A549 (cell line): ENCODE measurements around the gene PDGFD. TPM values are rescaled to one million over a fixed set of nuclear protein-coding genes. Genes with fewer than 3 reads are reported as not detected.

Source experiments
- ATAC-seq, 2 experiments: fragments of 200-7000 bp in 1 of 2; fragments of >200 bp in 1 of 2; cut with Nextera tagmentation in 1 of 2; cut with Tn5 transposase in 1 of 2; 3 replicates each; pipeline versions ENCODE4 v1.8.0 to v1.9.1; 2018 to 2020; ENCODE audit warnings: mild to moderate bottlenecking in 1 of 2, moderate library complexity in 1 of 2
- CTCF ChIA-PET: fragments of 300-600 bp; sonication (Branson Sonifier 250); formaldehyde crosslinking; extraction: SDS; loops from one replicate; lab custom pipeline; 2021; ENCODE audit warnings: antibody characterized with exemption, inconsistent platforms; lab: Yijun Ruan, JAX
- POLR2A ChIA-PET: fragments of 350-600 bp; formaldehyde crosslinking; extraction: SDS; loops from one replicate; lab custom pipeline; 2021; ENCODE audit warnings: antibody characterized with exemption, inconsistent platforms; lab: Yijun Ruan, JAX
- DNase-seq, 2 experiments: peaks; one replicate each; pipeline versions ENCODE4 v3.0.0 to v3.0.0-alpha.2; 2011 to 2016; ENCODE audit warnings: low read depth in 1 of 2, low spot score in 1 of 2
- FAIRE-seq: peaks from 2 replicates; lab custom pipeline; 2011; peaks lifted over from hg19 to GRCh38; lab: Jason Lieb, UNC
- H3K27ac ChIP-seq, 2 experiments: fragments of >200 bp; sonication (Bioruptor Twin); formaldehyde crosslinking; 3 replicates each; pipeline ENCODE4 v1.5.1; 2016 to 2017
- H3K4me1 ChIP-seq: fragments of >200 bp; sonication (Bioruptor Twin); formaldehyde crosslinking; 3 replicates; pipeline ENCODE4 v1.6.1; 2016
- H3K4me2 ChIP-seq: fragments of >200 bp; sonication (Bioruptor Twin); formaldehyde crosslinking; 3 replicates; pipeline ENCODE4 v1.6.1; 2016
- H3K4me3 ChIP-seq: fragments of >200 bp; sonication (Bioruptor Twin); formaldehyde crosslinking; 3 replicates; pipeline ENCODE4 v1.5.1; 2016
- H3K9me3 ChIP-seq: fragments of >200 bp; sonication (Bioruptor Twin); formaldehyde crosslinking; 3 replicates; pipeline ENCODE4 v1.6.1; 2016
- BHLHE40 ChIP-seq: IDR thresholded peaks from 2 replicates; pipeline ENCODE4 v1.6.1; 2012; ENCODE audit warnings: low read depth, low read length, inconsistent platforms
- CBX2 ChIP-seq: fragments of 200-600 bp; sonication (generic); IDR thresholded peaks from 2 replicates; pipeline ENCODE4 v1.6.1; 2016; ENCODE audit warnings: low read depth, mild to moderate bottlenecking, borderline replicate concordance
- CBX8 ChIP-seq: fragments of 200-600 bp; sonication (generic); IDR thresholded peaks from 2 replicates; pipeline ENCODE4 v1.6.1; 2016
- CEBPB ChIP-seq, 2 experiments: fragments of >200 bp in 1 of 2; sonication (Bioruptor Twin) in 1 of 2; formaldehyde crosslinking in 1 of 2; IDR thresholded peaks; 2 replicates each; pipeline ENCODE4 v1.6.1; 2012 to 2016
- CHD4 ChIP-seq: fragments of 200-600 bp; sonication (generic); IDR thresholded peaks from 2 replicates; pipeline ENCODE4 v1.6.1; 2016; ENCODE audit warnings: antibody characterized with exemption, mild to moderate bottlenecking, borderline replicate concordance
- EP300 ChIP-seq, 2 experiments: fragments of >200 bp; sonication (Bioruptor Twin); formaldehyde crosslinking; IDR thresholded peaks; 2 replicates in 1 of 2; 3 replicates in 1 of 2; pipeline ENCODE4 v1.6.1; 2016 to 2017
- ESRRA ChIP-seq: fragments of 150-350 bp; IDR thresholded peaks from 2 replicates; pipeline ENCODE4 v1.6.1; 2014; ENCODE audit warnings: mild to moderate bottlenecking, low read length, borderline replicate concordance
- FOXS1 ChIP-seq: fragments of 250-450 bp; sonication (Bioruptor Pico); IDR thresholded peaks from 2 replicates; pipeline ENCODE4 v1.5.0; 2020; ENCODE audit warnings: mild to moderate bottlenecking, moderate library complexity
- HEYL ChIP-seq: fragments of 250-450 bp; sonication (Bioruptor Pico); IDR thresholded peaks from 2 replicates; pipeline ENCODE4 v1.8.0; 2021; ENCODE audit warnings: mild to moderate bottlenecking, moderate library complexity
- HOXA7 ChIP-seq: fragments of 250-450 bp; sonication (Bioruptor Pico); IDR thresholded peaks from 2 replicates; pipeline ENCODE4 v1.5.0; 2020; ENCODE audit warnings: mild to moderate bottlenecking, moderate library complexity
- JUN ChIP-seq, 2 experiments: fragments of >200 bp; sonication (Bioruptor Twin); formaldehyde crosslinking; IDR thresholded peaks; 2 replicates in 1 of 2; 3 replicates in 1 of 2; pipeline ENCODE4 v1.6.1; 2016 to 2017
- MAFK ChIP-seq: fragments of 450-650 bp; IDR thresholded peaks from 2 replicates; pipeline ENCODE4 v1.6.1; 2014; ENCODE audit not compliant: partially characterized antibody
- POLR2AphosphoS2 ChIP-seq: conservative IDR thresholded peaks from 2 replicates; pipeline ENCODE4 v1.6.1; 2012; ENCODE audit warnings: low read length, improper control_type of control experiment, inconsistent platforms
- RAD21 ChIP-seq, 2 experiments: fragments of >200 bp in 1 of 2; sonication (Bioruptor Twin) in 1 of 2; formaldehyde crosslinking in 1 of 2; IDR thresholded peaks in 1 of 2; conservative IDR thresholded peaks in 1 of 2; 2 replicates in 1 of 2; 3 replicates in 1 of 2; pipeline ENCODE4 v1.6.1; 2012 to 2018; ENCODE audit warnings: inconsistent platforms in 1 of 2
- RARB ChIP-seq: fragments of 250-450 bp; sonication (Bioruptor Pico); IDR thresholded peaks from 2 replicates; pipeline ENCODE4 v1.8.0; 2021; ENCODE audit warnings: mild to moderate bottlenecking, moderate library complexity
- RCOR1 ChIP-seq: fragments of 150-350 bp; IDR thresholded peaks from 2 replicates; pipeline ENCODE4 v1.6.1; 2014; ENCODE audit warnings: antibody characterized with exemption, low read length, low read depth
- RNF2 ChIP-seq: fragments of 200-600 bp; sonication (generic); IDR thresholded peaks from 2 replicates; pipeline ENCODE4 v1.6.1; 2016; ENCODE audit warnings: low read depth, mild to moderate bottlenecking, antibody characterized with exemption, moderate library complexity, borderline replicate concordance
- SMC3 ChIP-seq: fragments of >200 bp; sonication (Bioruptor Twin); formaldehyde crosslinking; IDR thresholded peaks from 3 replicates; pipeline ENCODE4 v1.6.1; 2018; ENCODE audit warnings: inconsistent platforms
- TFCP2L1 ChIP-seq: fragments of 250-450 bp; sonication (Bioruptor Pico); IDR thresholded peaks from 2 replicates; pipeline ENCODE4 v1.5.0; 2021; ENCODE audit warnings: mild to moderate bottlenecking
- TP53 ChIP-seq: fragments of 250-450 bp; sonication (Bioruptor Pico); IDR thresholded peaks from 2 replicates; pipeline ENCODE4 v1.5.0; 2021; ENCODE audit warnings: mild to moderate bottlenecking, moderate library complexity
- ZFP36 ChIP-seq: fragments of 450-650 bp; IDR thresholded peaks from 2 replicates; pipeline ENCODE4 v1.6.1; 2014; ENCODE audit warnings: borderline replicate concordance; ENCODE audit not compliant: partially characterized antibody
- WGBS: methylation state at CpG from one replicate; pipeline ENCODE4 v1.1.6; 2017; ENCODE audit errors: missing lambda C conversion rate; 5-methylcytosine and 5-hydroxymethylcytosine counted together
- polyA plus RNA-seq, 4 experiments: library from polyadenylated mRNA; depleted of rRNA in 3 of 4; stranded (reverse); fragments of >200 nt; fragmentation: RNase III in 1 of 4; extraction: RNeasy Plus Mini Kit Qiagen cat#74134 plus additional on column Dnase treatment in 1 of 4; gene quantifications; 2 replicates in 3 of 4; 3 replicates in 1 of 4; pipeline ENCODE4 v1.2.3, GENCODE V29; 2011 to 2017
- TF ChIP-seq, protein P1 (sequence below): IDR thresholded peaks from 2 replicates; pipeline ENCODE4 v1.6.1; 2012
- TF ChIP-seq, protein P2 (sequence below): IDR thresholded peaks from 2 replicates; pipeline ENCODE4 v1.6.1; 2012
- TF ChIP-seq, protein P3 (sequence below): fragments of 450-650 bp; IDR thresholded peaks from 2 replicates; pipeline ENCODE4 v1.6.1; 2014; ENCODE audit warnings: antibody characterized with exemption
- TF ChIP-seq, protein P4 (sequence below): fragments of 250-450 bp; sonication (Bioruptor Pico); IDR thresholded peaks from 2 replicates; pipeline ENCODE4 v1.5.0; 2020; ENCODE audit warnings: low read depth, mild to moderate bottlenecking, moderate library complexity
- TF ChIP-seq, protein P5 (sequence below): IDR thresholded peaks from 2 replicates; pipeline ENCODE4 v1.6.1; 2012; ENCODE audit warnings: low read depth, borderline replicate concordance
- TF ChIP-seq, protein P6 (sequence below): fragments of >200 bp; sonication (Bioruptor Twin); formaldehyde crosslinking; IDR thresholded peaks from 3 replicates; pipeline ENCODE4 v1.6.1; 2016
- TF ChIP-seq, protein P7 (sequence below): fragments of 150-350 bp; IDR thresholded peaks from 2 replicates; pipeline ENCODE4 v1.6.1; 2014; ENCODE audit warnings: low read depth, mild to moderate bottlenecking, low read length

Gene PDGFD
- polyA plus RNA-seq, 2 of the 4 experiments (the other 2 are of a cell fraction), result 11.1 to 29.7 TPM

DNA sequence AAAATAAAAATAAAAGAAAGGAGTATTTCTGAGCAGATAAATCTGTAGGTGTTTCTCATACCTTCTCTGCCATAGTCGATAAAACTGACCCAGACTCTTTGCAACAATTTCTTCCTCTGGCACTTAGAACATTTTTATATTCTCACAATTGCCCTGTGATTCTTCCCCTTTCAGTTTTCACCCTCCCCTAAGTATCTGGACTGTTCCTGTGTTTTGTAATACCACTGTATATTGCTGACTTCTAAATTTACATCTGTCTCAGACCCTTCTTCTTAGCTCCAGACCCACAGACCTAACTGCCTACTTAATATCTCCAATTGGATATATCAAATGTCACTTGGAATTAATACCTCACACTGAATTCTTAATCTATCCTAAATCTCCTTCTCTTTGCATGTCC lies 261.0 kb downstream of the PDGFD start:
- ChIA-PET POLR2A (no interaction called here), CTCF (no interaction called here)
- 79% methylated on average over 1 of the region's 1 CpG for WGBS
- TF ChIP-seq CHD4, result no peak
- TF ChIP-seq, protein P1, sequence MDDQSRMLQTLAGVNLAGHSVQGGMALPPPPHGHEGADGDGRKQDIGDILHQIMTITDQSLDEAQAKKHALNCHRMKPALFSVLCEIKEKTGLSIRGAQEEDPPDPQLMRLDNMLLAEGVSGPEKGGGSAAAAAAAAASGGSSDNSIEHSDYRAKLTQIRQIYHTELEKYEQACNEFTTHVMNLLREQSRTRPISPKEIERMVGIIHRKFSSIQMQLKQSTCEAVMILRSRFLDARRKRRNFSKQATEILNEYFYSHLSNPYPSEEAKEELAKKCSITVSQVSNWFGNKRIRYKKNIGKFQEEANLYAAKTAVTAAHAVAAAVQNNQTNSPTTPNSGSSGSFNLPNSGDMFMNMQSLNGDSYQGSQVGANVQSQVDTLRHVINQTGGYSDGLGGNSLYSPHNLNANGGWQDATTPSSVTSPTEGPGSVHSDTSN, result no peak
- H3K4me2 ChIP-seq, result no peak overlapping the region
- DNase-seq (no peak), ATAC-seq (no peak), FAIRE-seq (no peak)
- H3K4me3 ChIP-seq, result no peak overlapping the region
- no peak overlapping the region for H3K27ac ChIP-seq
- 0 out of 3 replicates have a peak, but pooled peaks cover 6% of the 10 kb centered on the region for H3K4me1 ChIP-seq
- H3K9me3 ChIP-seq, result no peaks in the 10 kb centered on the region

DNA sequence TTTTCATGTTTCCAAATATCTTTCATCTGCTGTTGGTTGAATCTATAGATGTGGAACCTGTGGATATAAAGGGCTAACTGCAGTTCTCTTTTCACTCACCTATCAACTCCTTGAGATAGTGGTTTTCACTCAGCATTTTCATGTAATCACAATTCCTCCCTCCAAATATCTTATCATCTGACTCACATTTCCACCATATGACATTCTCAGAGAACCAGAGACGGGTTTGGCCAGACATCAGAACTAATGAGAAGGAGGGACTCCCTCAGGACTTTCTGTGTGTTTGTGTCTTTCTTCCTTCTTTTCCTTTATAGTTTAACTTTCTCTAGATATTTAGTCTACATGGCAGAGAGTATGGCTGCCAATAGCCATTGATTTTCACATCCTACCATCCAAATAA lies 262.3 kb downstream of the PDGFD start:
- no peak overlapping the region for H3K4me3 ChIP-seq
- TF ChIP-seq CBX2 (no peak), JUN (IDR thresholded peaks at IDR 0.05) (no peak), HOXA7 (CRISPR knock-in tag) (no peak), RAD21 (conservative IDR thresholded peaks at IDR 0.05 in 1 of 2, IDR thresholded peaks at IDR 0.05 in 1 of 2) (no peak), TP53 (CRISPR knock-in tag) (no peak), HEYL (CRISPR knock-in tag) (no peak), FOXS1 (no peak), MAFK (no peak), ESRRA (no peak), POLR2AphosphoS2 (no peak), RNF2 (no peak), RARB (CRISPR knock-in tag) (no peak), TFCP2L1 (no peak), BHLHE40 (no peak)
- TF ChIP-seq, protein P2, sequence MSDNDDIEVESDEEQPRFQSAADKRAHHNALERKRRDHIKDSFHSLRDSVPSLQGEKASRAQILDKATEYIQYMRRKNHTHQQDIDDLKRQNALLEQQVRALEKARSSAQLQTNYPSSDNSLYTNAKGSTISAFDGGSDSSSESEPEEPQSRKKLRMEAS, result no peak
- TF ChIP-seq, protein P3, sequence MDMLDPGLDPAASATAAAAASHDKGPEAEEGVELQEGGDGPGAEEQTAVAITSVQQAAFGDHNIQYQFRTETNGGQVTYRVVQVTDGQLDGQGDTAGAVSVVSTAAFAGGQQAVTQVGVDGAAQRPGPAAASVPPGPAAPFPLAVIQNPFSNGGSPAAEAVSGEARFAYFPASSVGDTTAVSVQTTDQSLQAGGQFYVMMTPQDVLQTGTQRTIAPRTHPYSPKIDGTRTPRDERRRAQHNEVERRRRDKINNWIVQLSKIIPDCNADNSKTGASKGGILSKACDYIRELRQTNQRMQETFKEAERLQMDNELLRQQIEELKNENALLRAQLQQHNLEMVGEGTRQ, result no peak
- TF ChIP-seq, protein P4, sequence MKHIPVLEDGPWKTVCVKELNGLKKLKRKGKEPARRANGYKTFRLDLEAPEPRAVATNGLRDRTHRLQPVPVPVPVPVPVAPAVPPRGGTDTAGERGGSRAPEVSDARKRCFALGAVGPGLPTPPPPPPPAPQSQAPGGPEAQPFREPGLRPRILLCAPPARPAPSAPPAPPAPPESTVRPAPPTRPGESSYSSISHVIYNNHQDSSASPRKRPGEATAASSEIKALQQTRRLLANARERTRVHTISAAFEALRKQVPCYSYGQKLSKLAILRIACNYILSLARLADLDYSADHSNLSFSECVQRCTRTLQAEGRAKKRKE (CRISPR knock-in tag), result no peak
- H3K4me2 ChIP-seq, result no peak overlapping the region
- POLR2A ChIA-PET, result no interaction called here
- 0 out of 3 replicates have a peak, but pooled peaks cover 4% of the 10 kb centered on the region for H3K4me1 ChIP-seq
- 88% methylated on average over 1 of the region's 1 CpG for WGBS
- CTCF ChIA-PET, result no interaction called here
- no peaks in the 10 kb centered on the region for H3K9me3 ChIP-seq
- DNase-seq (no peak), ATAC-seq (no peak), FAIRE-seq (no peak)
- H3K27ac ChIP-seq, result no peak overlapping the region

DNA sequence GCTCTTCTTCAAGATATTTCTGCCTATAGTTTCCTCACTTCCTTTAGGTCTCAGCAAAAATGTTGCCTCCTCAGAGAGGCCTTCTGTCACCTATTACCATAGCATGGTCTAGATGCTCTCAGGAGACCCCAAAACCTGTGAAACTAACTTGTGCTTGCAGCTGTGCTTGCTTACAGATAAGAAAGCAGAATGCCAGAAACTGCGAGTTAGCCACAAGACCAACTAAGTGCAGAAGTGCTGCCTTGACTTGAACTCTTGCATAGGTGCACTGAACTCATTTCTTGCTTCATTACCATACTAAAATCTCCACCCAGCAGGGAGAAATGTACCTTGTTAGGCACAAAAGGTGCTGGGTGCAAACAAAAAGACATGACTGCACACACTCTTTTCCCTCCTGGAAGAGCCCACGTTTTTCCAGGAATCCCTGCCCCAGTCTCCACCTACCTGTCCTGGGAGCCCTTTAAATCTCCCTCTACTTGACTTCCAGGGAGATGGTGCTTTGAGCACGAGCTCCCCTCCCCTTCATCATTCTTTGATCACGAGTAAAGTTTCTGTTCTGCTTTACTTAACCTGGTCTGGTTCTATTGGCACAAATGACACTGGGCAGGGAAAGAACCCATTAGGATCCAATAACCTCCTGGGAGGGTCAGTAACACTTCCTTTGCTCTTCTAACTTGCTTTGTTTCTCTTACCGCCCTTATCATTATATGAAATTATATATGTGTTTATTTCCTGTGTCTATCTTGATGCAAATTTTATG lies 265.2 kb downstream of the PDGFD start:
- no peak for ATAC-seq
- POLR2A ChIA-PET, result no interaction called here
- TF ChIP-seq SMC3 (no peak), ZFP36 (no peak), CBX8 (no peak), CEBPB (IDR thresholded peaks at IDR 0.05) (no peak), RARB (CRISPR knock-in tag) (no peak), RCOR1 (no peak), EP300 (IDR thresholded peaks at IDR 0.05) (no peak)
- TF ChIP-seq, protein P5, sequence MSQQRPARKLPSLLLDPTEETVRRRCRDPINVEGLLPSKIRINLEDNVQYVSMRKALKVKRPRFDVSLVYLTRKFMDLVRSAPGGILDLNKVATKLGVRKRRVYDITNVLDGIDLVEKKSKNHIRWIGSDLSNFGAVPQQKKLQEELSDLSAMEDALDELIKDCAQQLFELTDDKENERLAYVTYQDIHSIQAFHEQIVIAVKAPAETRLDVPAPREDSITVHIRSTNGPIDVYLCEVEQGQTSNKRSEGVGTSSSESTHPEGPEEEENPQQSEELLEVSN, result no peak
- TF ChIP-seq, protein P3, result no peak
- TF ChIP-seq, protein P6, sequence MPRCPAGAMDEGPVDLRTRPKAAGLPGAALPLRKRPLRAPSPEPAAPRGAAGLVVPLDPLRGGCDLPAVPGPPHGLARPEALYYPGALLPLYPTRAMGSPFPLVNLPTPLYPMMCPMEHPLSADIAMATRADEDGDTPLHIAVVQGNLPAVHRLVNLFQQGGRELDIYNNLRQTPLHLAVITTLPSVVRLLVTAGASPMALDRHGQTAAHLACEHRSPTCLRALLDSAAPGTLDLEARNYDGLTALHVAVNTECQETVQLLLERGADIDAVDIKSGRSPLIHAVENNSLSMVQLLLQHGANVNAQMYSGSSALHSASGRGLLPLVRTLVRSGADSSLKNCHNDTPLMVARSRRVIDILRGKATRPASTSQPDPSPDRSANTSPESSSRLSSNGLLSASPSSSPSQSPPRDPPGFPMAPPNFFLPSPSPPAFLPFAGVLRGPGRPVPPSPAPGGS, result no peak
- TF ChIP-seq, protein P7, sequence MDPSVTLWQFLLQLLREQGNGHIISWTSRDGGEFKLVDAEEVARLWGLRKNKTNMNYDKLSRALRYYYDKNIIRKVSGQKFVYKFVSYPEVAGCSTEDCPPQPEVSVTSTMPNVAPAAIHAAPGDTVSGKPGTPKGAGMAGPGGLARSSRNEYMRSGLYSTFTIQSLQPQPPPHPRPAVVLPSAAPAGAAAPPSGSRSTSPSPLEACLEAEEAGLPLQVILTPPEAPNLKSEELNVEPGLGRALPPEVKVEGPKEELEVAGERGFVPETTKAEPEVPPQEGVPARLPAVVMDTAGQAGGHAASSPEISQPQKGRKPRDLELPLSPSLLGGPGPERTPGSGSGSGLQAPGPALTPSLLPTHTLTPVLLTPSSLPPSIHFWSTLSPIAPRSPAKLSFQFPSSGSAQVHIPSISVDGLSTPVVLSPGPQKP, result no peak

More for the DNA sequence above, 265.2 kb downstream of the PDGFD start:
- Histone ChIP-seq H3K4me3 (no peak overlapping the region), H3K27ac (no peak overlapping the region), H3K9me3 (no peaks in the 10 kb centered on the region), H3K4me2 (no peak overlapping the region), H3K4me1 (peaks cover 2% of the 10 kb centered on the region; the same call in 1 of the 3 replicates)
- WGBS, result 67% methylated on average over 5 of the region's 5 CpGs
- no peak for FAIRE-seq
- CTCF ChIA-PET, result no interaction called here
- no peak for DNase-seq
